ENCODE results near the gene ZHX3.

GRCh38 chr20:41198443-41198842, 119.1 kb downstream of the ZHX3 start:
- TF ChIP-seq, protein P1, sequence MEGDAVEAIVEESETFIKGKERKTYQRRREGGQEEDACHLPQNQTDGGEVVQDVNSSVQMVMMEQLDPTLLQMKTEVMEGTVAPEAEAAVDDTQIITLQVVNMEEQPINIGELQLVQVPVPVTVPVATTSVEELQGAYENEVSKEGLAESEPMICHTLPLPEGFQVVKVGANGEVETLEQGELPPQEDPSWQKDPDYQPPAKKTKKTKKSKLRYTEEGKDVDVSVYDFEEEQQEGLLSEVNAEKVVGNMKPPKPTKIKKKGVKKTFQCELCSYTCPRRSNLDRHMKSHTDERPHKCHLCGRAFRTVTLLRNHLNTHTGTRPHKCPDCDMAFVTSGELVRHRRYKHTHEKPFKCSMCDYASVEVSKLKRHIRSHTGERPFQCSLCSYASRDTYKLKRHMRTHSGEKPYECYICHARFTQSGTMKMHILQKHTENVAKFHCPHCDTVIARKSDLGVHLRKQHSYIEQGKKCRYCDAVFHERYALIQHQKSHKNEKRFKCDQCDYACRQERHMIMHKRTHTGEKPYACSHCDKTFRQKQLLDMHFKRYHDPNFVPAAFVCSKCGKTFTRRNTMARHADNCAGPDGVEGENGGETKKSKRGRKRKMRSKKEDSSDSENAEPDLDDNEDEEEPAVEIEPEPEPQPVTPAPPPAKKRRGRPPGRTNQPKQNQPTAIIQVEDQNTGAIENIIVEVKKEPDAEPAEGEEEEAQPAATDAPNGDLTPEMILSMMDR (IDR thresholded peaks at IDR 0.05) = no peak
- TF ChIP-seq POLR2A (IDR thresholded peaks at IDR 0.05) = no peak
- TF ChIP-seq POLR2AphosphoS5 (IDR thresholded peaks at IDR 0.05) = no peak

Data from stomach (tissue), 4 donors.